WERI-Rb-1 (cell line): Measurements from ENCODE around the gene SMC6.

Experiments
- DNase-seq: peaks from one replicate; pipeline ENCODE4 v3.0.0-alpha.2; 2020
- H3K27ac ChIP-seq: fragments of 250-450 bp; sonication (Bioruptor Pico); 2 replicates; pipeline ENCODE4 v1.5.1; 2020; ENCODE audit warnings: mild to moderate bottlenecking, moderate library complexity
- H3K27me3 ChIP-seq: fragments of 250-450 bp; sonication (Bioruptor Pico); 2 replicates; pipeline ENCODE4 v1.5.1; 2021; ENCODE audit warnings: mild to moderate bottlenecking, low read depth, moderate library complexity; ENCODE audit not compliant: insufficient read depth, severe bottlenecking
- H3K36me3 ChIP-seq: fragments of 250-450 bp; sonication (Bioruptor Pico); 2 replicates; pipeline ENCODE4 v1.5.1; 2020; ENCODE audit warnings: mild to moderate bottlenecking, moderate library complexity
- H3K4me3 ChIP-seq: 2 replicates; pipeline ENCODE4 v1.5.1; 2011; ENCODE audit warnings: low read depth, mild to moderate bottlenecking, control low read depth, low read length
- H3K9me3 ChIP-seq: fragments of 250-450 bp; sonication (Bioruptor Pico); 2 replicates; pipeline ENCODE4 v1.5.1; 2021; ENCODE audit warnings: mild to moderate bottlenecking, moderate library complexity; ENCODE audit not compliant: severe bottlenecking
- TF ChIP-seq, protein P1 (sequence below): IDR thresholded peaks from 2 replicates; pipeline ENCODE4 v1.5.1; 2011; ENCODE audit warnings: low read depth, mild to moderate bottlenecking, control low read depth, inconsistent platforms, low read length

Gene SMC6

DNA sequence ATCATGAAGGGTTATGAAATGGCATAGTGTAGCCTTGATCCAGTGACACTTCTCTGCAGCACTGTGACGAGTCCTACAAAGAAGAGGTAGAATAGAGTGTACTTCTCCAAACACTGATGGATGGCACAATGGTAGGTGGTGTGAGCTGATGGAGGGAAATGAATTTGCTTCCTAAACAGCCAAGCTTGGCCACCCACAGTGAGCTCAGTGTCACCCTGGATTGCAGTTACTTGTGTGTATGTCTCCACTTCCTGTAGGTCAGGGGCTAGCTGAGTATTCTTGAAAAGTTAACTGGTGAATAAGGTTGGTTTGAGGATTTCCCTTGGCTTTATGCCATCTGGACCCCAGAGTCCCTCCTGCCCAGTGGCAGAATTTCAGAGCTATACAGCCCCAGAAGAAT is 137.2 kb downstream of the SMC6 start:
- DNase-seq = no peak
- H3K4me3 ChIP-seq = no peak overlapping the region
- TF ChIP-seq, protein P1, sequence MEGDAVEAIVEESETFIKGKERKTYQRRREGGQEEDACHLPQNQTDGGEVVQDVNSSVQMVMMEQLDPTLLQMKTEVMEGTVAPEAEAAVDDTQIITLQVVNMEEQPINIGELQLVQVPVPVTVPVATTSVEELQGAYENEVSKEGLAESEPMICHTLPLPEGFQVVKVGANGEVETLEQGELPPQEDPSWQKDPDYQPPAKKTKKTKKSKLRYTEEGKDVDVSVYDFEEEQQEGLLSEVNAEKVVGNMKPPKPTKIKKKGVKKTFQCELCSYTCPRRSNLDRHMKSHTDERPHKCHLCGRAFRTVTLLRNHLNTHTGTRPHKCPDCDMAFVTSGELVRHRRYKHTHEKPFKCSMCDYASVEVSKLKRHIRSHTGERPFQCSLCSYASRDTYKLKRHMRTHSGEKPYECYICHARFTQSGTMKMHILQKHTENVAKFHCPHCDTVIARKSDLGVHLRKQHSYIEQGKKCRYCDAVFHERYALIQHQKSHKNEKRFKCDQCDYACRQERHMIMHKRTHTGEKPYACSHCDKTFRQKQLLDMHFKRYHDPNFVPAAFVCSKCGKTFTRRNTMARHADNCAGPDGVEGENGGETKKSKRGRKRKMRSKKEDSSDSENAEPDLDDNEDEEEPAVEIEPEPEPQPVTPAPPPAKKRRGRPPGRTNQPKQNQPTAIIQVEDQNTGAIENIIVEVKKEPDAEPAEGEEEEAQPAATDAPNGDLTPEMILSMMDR = no peak
- no peak overlapping the region for H3K27ac ChIP-seq
- no peaks in the 10 kb centered on the region for H3K27me3 ChIP-seq
- H3K9me3 ChIP-seq = no peaks in the 10 kb centered on the region
- no peaks in the 10 kb centered on the region for H3K36me3 ChIP-seq

DNA sequence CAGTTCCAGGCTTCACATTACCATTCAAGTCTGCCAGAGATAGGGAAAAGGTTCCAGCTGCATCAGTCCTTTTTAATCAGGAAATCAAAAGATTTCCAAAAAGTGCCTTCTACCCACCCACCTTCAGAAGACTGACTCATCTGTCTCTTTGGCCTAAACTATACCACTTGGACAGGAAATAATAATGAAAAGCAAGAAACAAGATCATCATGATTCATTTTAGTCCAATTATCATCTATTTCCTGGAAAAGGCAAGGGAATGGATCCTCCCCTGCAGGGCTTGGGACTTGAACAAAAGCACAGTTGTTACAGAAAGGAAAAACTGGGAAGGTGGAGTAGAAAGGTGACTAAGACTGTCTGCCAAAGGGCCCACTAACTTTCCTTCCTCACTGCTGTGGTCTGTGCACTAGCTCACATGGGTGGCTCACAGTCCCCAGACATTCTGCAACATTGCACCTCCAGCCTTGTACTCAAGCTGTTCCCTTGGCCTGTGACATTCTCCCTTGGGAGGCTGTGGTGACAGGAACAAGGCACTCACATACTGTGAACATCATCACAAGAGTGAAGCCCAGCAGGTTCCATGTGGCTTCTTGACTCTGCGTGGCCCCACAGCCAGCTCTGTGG is 137.8 kb downstream of the SMC6 start:
- TF ChIP-seq, protein P1 = no peak
- no peak overlapping the region for H3K4me3 ChIP-seq
- H3K27me3 ChIP-seq = no peaks in the 10 kb centered on the region
- H3K36me3 ChIP-seq = no peaks in the 10 kb centered on the region
- no peak overlapping the region for H3K27ac ChIP-seq
- no peaks in the 10 kb centered on the region for H3K9me3 ChIP-seq
- DNase-seq = no peak

DNA sequence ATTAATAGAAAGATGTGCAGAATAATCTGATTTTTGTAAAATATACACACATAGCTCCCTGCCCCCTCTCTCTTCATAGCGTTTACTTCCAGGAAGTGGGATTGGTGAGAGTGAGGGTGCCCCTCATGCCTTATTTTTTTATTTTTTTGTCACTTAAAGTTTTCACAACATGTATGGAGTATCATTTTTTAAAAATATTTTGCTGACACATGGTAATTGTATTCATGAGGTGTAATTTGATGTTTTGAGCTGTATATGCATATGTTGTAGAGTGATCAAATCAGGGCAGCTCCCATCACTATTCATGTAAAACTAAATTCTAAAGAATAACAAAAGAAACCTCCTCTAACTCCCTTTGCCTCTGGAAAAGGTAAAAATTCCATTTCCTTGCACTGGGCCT is 138.5 kb downstream of the SMC6 start:
- H3K4me3 ChIP-seq = no peak overlapping the region
- H3K27ac ChIP-seq = no peak overlapping the region
- no peak for DNase-seq
- TF ChIP-seq, protein P1 = no peak
- no peaks in the 10 kb centered on the region for H3K9me3 ChIP-seq
- H3K36me3 ChIP-seq = no peaks in the 10 kb centered on the region
- H3K27me3 ChIP-seq = no peaks in the 10 kb centered on the region

DNA sequence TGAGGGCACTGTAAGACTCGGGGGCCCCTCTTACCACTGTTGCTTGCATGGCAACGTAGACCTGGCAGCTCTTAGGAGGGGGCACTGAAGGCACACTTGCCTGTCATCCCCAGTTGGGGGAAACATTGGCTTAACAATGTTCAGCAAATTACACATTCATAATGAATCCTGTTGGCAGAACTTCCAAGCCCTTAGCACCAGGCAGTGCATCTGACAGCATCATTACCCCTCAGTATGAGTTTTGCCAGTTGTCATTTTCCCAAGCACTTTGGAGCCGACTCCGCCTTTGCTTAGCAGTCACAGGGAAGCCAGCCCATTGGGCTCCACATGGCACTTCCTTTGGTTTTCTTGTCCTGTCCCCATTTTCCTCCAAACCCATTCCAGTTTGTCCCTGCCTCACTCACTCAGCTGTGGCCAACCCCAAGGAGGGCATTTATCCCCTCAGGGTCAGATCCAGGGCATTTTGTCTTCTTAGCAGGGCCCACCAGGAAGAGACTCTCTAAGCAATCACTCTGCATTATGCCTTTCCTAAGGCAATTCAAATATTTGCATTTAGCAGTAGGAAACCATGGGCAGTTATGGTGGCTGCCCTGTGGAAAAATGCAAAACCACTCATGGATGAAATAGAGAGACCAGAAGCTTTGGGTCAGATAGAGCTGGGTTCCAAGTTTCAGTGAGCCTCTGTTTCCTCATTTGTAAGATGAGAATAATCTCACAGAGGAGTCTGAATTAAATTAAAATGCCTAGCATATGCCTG is 139.3 kb downstream of the SMC6 start:
- no peak overlapping the region for H3K27ac ChIP-seq
- no peak for DNase-seq
- no peaks in the 10 kb centered on the region for H3K27me3 ChIP-seq
- no peak overlapping the region for H3K4me3 ChIP-seq
- H3K36me3 ChIP-seq = no peaks in the 10 kb centered on the region
- TF ChIP-seq, protein P1 = no peak
- no peaks in the 10 kb centered on the region for H3K9me3 ChIP-seq
